SK-N-SH (cell line): ENCODE data around the gene KIF1A. TPM values are rescaled to one million over a fixed set of nuclear protein-coding genes. Genes with fewer than 3 reads are reported as not detected.

Source experiments
- CTCF ChIA-PET: fragments of 300-600, 350-600 bp; formaldehyde crosslinking; extraction: SDS; loops from one replicate; lab custom pipeline; 2021; lab: Yijun Ruan, JAX
- POLR2A ChIA-PET: fragments of 350-600 bp; sonication (Branson Sonifier 250); formaldehyde crosslinking; extraction: SDS; loops from one replicate; lab custom pipeline; 2020; ENCODE audit warnings: antibody characterized with exemption, inconsistent platforms; lab: Yijun Ruan, JAX
- DNase-seq: peaks from one replicate; pipeline ENCODE4 v3.0.0; 2012
- H2AFZ ChIP-seq: fragments of 200-600 bp; sonication (generic); 2 replicates; pipeline ENCODE4 v1.8.1; 2016; ENCODE audit warnings: antibody characterized with exemption, mild to moderate bottlenecking, low read depth
- H3F3A ChIP-seq: fragments of 200-600 bp; sonication (generic); replicated peaks from 2 replicates; pipeline ENCODE3; 2016; ENCODE audit warnings: antibody characterized with exemption, mild to moderate bottlenecking; ENCODE audit not compliant: insufficient read depth
- H3K27ac ChIP-seq, 2 experiments: fragments of 200-500 bp in 1 of 2; fragments of 200-600 bp in 1 of 2; sonication (Bioruptor generic) in 1 of 2; sonication (generic), shearing (Covaris generic) in 1 of 2; 2 replicates each; pipeline versions ENCODE4 v1.5.1 to v1.6.1; 2014 to 2016; ENCODE audit warnings: low read depth in 2 of 2, inconsistent platforms in 1 of 2, low read length in 1 of 2, mild to moderate bottlenecking in 1 of 2, mixed read lengths in 1 of 2
- H3K27me3 ChIP-seq: fragments of 200-600 bp; sonication (generic), shearing (Covaris generic); 2 replicates; pipeline ENCODE4 v1.6.1; 2016; ENCODE audit warnings: mixed run types; ENCODE audit not compliant: insufficient read depth
- H3K36me3 ChIP-seq, 2 experiments: fragments of 200-500 bp in 1 of 2; fragments of 200-600 bp in 1 of 2; sonication (Bioruptor generic) in 1 of 2; sonication (generic) in 1 of 2; replicated peaks in 1 of 2; 2 replicates each; pipeline versions ENCODE3 to v1.5.1; 2014 to 2016; ENCODE audit warnings: low read length in 1 of 2, mild to moderate bottlenecking in 1 of 2; ENCODE audit not compliant: insufficient read depth in 2 of 2, control insufficient read depth in 1 of 2
- H3K4me1 ChIP-seq, 2 experiments: fragments of 200-500 bp in 1 of 2; fragments of 200-600 bp in 1 of 2; sonication (Bioruptor generic) in 1 of 2; sonication (generic), shearing (Covaris generic) in 1 of 2; 2 replicates each; pipeline versions ENCODE4 v1.5.1 to v1.6.1; 2014 to 2016; ENCODE audit warnings: low read depth in 1 of 2, low read length in 1 of 2, mixed run types in 1 of 2; ENCODE audit not compliant: insufficient read depth in 2 of 2, control insufficient read depth in 1 of 2
- H3K4me2 ChIP-seq: fragments of 200-600 bp; sonication (generic), shearing (Covaris generic); 2 replicates; pipeline ENCODE4 v1.6.1; 2017; ENCODE audit warnings: mixed run types
- H3K4me3 ChIP-seq, 2 experiments: fragments of 200-500 bp in 1 of 2; fragments of 200-600 bp in 1 of 2; sonication (Bioruptor generic) in 1 of 2; sonication (generic), shearing (Covaris generic) in 1 of 2; 2 replicates each; pipeline versions ENCODE4 v1.5.1 to v1.8.1; 2014 to 2016; ENCODE audit warnings: low read depth in 2 of 2, inconsistent platforms in 1 of 2, low read length in 1 of 2, mild to moderate bottlenecking in 1 of 2, mixed read lengths in 1 of 2, moderate library complexity in 1 of 2
- H3K79me2 ChIP-seq: fragments of 200-600 bp; sonication (generic); 2 replicates; pipeline ENCODE4 v1.8.1; 2017; ENCODE audit warnings: mild to moderate bottlenecking; ENCODE audit not compliant: insufficient read depth
- H3K9ac ChIP-seq: fragments of 200-600 bp; sonication (generic); 2 replicates; pipeline ENCODE4 v1.6.1; 2017; ENCODE audit warnings: mixed run types
- H3K9me2 ChIP-seq: fragments of 200-600 bp; sonication (generic); 2 replicates; pipeline ENCODE4 v1.6.1; 2017; ENCODE audit warnings: mixed run types
- H3K9me3 ChIP-seq: fragments of 200-600 bp; sonication (generic); 2 replicates; pipeline ENCODE4 v1.6.1; 2017; ENCODE audit warnings: mixed run types, mild to moderate bottlenecking, moderate library complexity
- H4K20me1 ChIP-seq: fragments of 200-600 bp; sonication (generic); 2 replicates; pipeline ENCODE4 v1.6.1; 2017; ENCODE audit warnings: mild to moderate bottlenecking, mixed run types; ENCODE audit not compliant: insufficient read depth
- ELF1 ChIP-seq: IDR thresholded peaks from 2 replicates; pipeline ENCODE4 v1.4.0; 2012
- EP300 ChIP-seq, 2 experiments: IDR thresholded peaks; 2 replicates each; pipeline versions ENCODE4 v1.4.0 to v1.6.1; 2012; ENCODE audit warnings: borderline replicate concordance in 1 of 2, low read depth in 1 of 2, low read length in 1 of 2
- FOXJ3 ChIP-seq: sonication (generic); formaldehyde crosslinking; IDR thresholded peaks from 2 replicates; pipeline ENCODE4 v1.5.1; 2020; ENCODE audit warnings: mild to moderate bottlenecking, missing genetic modification reagents
- FOXM1 ChIP-seq: IDR thresholded peaks from 2 replicates; pipeline ENCODE4 v1.4.0; 2012; ENCODE audit warnings: low read depth, mild to moderate bottlenecking
- GABPA ChIP-seq: IDR thresholded peaks from 2 replicates; pipeline ENCODE4 v1.4.0; 2012; ENCODE audit warnings: low read depth, mild to moderate bottlenecking
- GATA2 ChIP-seq: sonication (generic); formaldehyde crosslinking; IDR thresholded peaks from 2 replicates; pipeline ENCODE4 v1.5.0; 2020; ENCODE audit warnings: mild to moderate bottlenecking, missing genetic modification reagents
- MEF2A ChIP-seq: IDR thresholded peaks from 2 replicates; pipeline ENCODE4 v1.4.0; 2012; ENCODE audit warnings: low read depth, borderline replicate concordance
- MXI1 ChIP-seq: IDR thresholded peaks from 2 replicates; pipeline ENCODE4 v1.6.1; 2012; ENCODE audit warnings: mild to moderate bottlenecking, low read depth, low read length, improper control_type of control experiment
- NFIC ChIP-seq: IDR thresholded peaks from 2 replicates; pipeline ENCODE4 v1.4.0; 2012; ENCODE audit warnings: borderline replicate concordance
- NRF1 ChIP-seq: IDR thresholded peaks from 2 replicates; pipeline ENCODE4 v1.6.1; 2012; ENCODE audit warnings: low read depth, mild to moderate bottlenecking, low read length
- PBX3 ChIP-seq: IDR thresholded peaks from 2 replicates; pipeline ENCODE4; 2012
- RXRA ChIP-seq: IDR thresholded peaks from 2 replicates; pipeline ENCODE4 v1.4.0; 2012; ENCODE audit warnings: low read depth, mild to moderate bottlenecking, borderline replicate concordance
- SIN3A ChIP-seq: IDR thresholded peaks from 2 replicates; pipeline ENCODE4 v1.6.1; 2012; ENCODE audit warnings: low read depth, mild to moderate bottlenecking, low read length, moderate library complexity, borderline replicate concordance
- TAF1 ChIP-seq: IDR thresholded peaks from 2 replicates; pipeline ENCODE4 v1.6.1; 2012; ENCODE audit warnings: low read depth, mild to moderate bottlenecking, low read length, moderate library complexity, borderline replicate concordance
- TCF12 ChIP-seq: IDR thresholded peaks from 2 replicates; pipeline ENCODE4 v1.4.0; 2012
- TEAD4 ChIP-seq: IDR thresholded peaks from 2 replicates; pipeline ENCODE4 v1.4.0; 2012; ENCODE audit warnings: mild to moderate bottlenecking, borderline replicate concordance; ENCODE audit not compliant: insufficient read depth
- ZBTB33 ChIP-seq: IDR thresholded peaks from 2 replicates; pipeline ENCODE4 v1.4.0; 2012; ENCODE audit warnings: low read depth, borderline replicate concordance
- WGBS: methylation state at CpG from one replicate; pipeline ENCODE4 v1.1.6; 2017; ENCODE audit warnings: low lambda C conversion rate; 5-methylcytosine and 5-hydroxymethylcytosine counted together
- polyA plus RNA-seq, 3 experiments: library from polyadenylated mRNA; depleted of rRNA; stranded (reverse); fragments of >200 nt; gene quantifications; 2 replicates each; pipeline ENCODE4 v1.2.3, GENCODE V29; 2012

Gene KIF1A
- polyA plus RNA-seq, 1 of the 3 experiments (the other 2 are of a cell fraction): 0.21 TPM

GRCh38 chr2:240787521-240788472 lies 32.2 kb downstream of the KIF1A start:
- POLR2A ChIA-PET: no interaction called here
- H3K9me3 ChIP-seq: no peaks in the 10 kb centered on the region
- no peaks in the 10 kb centered on the region for H3K36me3 ChIP-seq
- CTCF ChIA-PET: no interaction called here
- no peak overlapping the region for H3K4me3 ChIP-seq
- H3K4me2 ChIP-seq: no peak overlapping the region
- no peaks in the 10 kb centered on the region; a peak in 1 of 4 replicates for H3K4me1 ChIP-seq
- no peaks in the 10 kb centered on the region for H3F3A ChIP-seq
- TF ChIP-seq GATA2 (no peak), RXRA (no peak), PBX3 (no peak), ZBTB33 (no peak), TEAD4 (no peak), FOXM1 (no peak), FOXJ3 (CRISPR knock-in tag) (no peak), TAF1 (no peak), EP300 (IDR thresholded peaks at IDR 0.05; ENCODE audit: borderline replicate concordance in 1 of 2, low read depth in 1 of 2, low read length in 1 of 2) (no peak), MXI1 (no peak), SIN3A (no peak)
- TF ChIP-seq, all 33 proteins: peak for 0
- no peaks in the 10 kb centered on the region for H3K9me2 ChIP-seq
- no peak overlapping the region for H3K27ac ChIP-seq
- no peak overlapping the region for H2AFZ ChIP-seq
- DNase-seq: no peak
- no peaks in the 10 kb centered on the region for H3K79me2 ChIP-seq
- 65% methylated on average over 11 of the region's 23 CpGs for WGBS
- H4K20me1 ChIP-seq: no peaks in the 10 kb centered on the region
- H3K27me3 ChIP-seq: no peaks in the 10 kb centered on the region
- no peak overlapping the region for H3K9ac ChIP-seq

GRCh38 chr2:240786871-240787311 lies 33.1 kb downstream of the KIF1A start:
- no peaks in the 10 kb centered on the region for H3K4me1 ChIP-seq
- no peak overlapping the region for H3K27ac ChIP-seq
- no peak overlapping the region for H3K4me2 ChIP-seq
- ChIA-PET POLR2A (no interaction called here), CTCF (no interaction called here)
- H3K9ac ChIP-seq: no peak overlapping the region
- no peak overlapping the region for H3K4me3 ChIP-seq
- no peaks in the 10 kb centered on the region for H3F3A ChIP-seq
- TF ChIP-seq NFIC (no peak), TCF12 (no peak), ELF1 (no peak), MXI1 (no peak), MEF2A (no peak), ZBTB33 (no peak), NRF1 (no peak), GABPA (no peak)
- DNase-seq: no peak
- no peaks in the 10 kb centered on the region for H3K36me3 ChIP-seq
- H3K9me2 ChIP-seq: no peaks in the 10 kb centered on the region
- no peaks in the 10 kb centered on the region for H3K9me3 ChIP-seq
- 40% methylated on average over 1 of the region's 17 CpGs for WGBS
- H2AFZ ChIP-seq: no peak overlapping the region
- no peaks in the 10 kb centered on the region for H4K20me1 ChIP-seq
- H3K27me3 ChIP-seq: no peaks in the 10 kb centered on the region
- H3K79me2 ChIP-seq: no peaks in the 10 kb centered on the region
